LNCAP (cell line): ENCODE results near the gene LBHD1.

Experiments used
- TF ChIP-seq, protein P1 (sequence below): fragments of 450-650 bp; IDR thresholded peaks from 2 replicates; pipeline ENCODE4 v1.5.1; 2017; ENCODE audit warnings: mild to moderate bottlenecking

Gene LBHD1

GRCh38 chr11:62665075-62665598, 6.9 kb downstream of the LBHD1 start, which contains the start of the genes C11orf98 and CSKMT:
C11orf98 (minus strand) TSS chr11:62665210; CDS start chr11:62665169, 41 bp downstream.
CSKMT (plus strand) TSS chr11:62665312; CDS start chr11:62665880, 568 bp downstream.
- TF ChIP-seq, protein P1, sequence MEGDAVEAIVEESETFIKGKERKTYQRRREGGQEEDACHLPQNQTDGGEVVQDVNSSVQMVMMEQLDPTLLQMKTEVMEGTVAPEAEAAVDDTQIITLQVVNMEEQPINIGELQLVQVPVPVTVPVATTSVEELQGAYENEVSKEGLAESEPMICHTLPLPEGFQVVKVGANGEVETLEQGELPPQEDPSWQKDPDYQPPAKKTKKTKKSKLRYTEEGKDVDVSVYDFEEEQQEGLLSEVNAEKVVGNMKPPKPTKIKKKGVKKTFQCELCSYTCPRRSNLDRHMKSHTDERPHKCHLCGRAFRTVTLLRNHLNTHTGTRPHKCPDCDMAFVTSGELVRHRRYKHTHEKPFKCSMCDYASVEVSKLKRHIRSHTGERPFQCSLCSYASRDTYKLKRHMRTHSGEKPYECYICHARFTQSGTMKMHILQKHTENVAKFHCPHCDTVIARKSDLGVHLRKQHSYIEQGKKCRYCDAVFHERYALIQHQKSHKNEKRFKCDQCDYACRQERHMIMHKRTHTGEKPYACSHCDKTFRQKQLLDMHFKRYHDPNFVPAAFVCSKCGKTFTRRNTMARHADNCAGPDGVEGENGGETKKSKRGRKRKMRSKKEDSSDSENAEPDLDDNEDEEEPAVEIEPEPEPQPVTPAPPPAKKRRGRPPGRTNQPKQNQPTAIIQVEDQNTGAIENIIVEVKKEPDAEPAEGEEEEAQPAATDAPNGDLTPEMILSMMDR, result no peak

- TF ChIP-seq, protein P1, result no peak
Observed at GRCh38 chr11:62664405-62665074, 7.5 kb downstream of the LBHD1 start.

- TF ChIP-seq, protein P1, result no peak
Observed at GRCh38 chr11:62656796-62657429, 15.2 kb downstream of the LBHD1 start.

DNA sequence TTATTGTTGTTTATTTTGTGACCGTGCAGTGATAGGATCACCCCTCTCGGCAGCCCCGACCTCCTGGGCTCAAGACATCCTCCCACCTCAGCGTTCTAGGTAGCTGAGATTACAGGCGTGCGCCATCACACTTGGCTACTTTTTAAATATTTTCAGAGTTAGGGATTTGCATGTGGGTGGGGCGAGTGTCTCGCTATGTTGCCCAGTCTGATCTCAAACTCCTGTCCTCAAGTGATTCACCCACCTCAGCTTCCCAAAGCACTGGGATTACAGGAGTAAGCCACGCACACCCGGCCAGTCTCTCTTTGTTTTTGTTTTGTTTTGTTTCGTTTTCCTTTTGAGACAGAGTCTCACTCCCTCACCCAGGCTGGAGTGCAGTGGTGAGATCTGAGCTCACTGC, 17.8 kb downstream of the LBHD1 start:
- TF ChIP-seq, protein P1, result no peak

DNA sequence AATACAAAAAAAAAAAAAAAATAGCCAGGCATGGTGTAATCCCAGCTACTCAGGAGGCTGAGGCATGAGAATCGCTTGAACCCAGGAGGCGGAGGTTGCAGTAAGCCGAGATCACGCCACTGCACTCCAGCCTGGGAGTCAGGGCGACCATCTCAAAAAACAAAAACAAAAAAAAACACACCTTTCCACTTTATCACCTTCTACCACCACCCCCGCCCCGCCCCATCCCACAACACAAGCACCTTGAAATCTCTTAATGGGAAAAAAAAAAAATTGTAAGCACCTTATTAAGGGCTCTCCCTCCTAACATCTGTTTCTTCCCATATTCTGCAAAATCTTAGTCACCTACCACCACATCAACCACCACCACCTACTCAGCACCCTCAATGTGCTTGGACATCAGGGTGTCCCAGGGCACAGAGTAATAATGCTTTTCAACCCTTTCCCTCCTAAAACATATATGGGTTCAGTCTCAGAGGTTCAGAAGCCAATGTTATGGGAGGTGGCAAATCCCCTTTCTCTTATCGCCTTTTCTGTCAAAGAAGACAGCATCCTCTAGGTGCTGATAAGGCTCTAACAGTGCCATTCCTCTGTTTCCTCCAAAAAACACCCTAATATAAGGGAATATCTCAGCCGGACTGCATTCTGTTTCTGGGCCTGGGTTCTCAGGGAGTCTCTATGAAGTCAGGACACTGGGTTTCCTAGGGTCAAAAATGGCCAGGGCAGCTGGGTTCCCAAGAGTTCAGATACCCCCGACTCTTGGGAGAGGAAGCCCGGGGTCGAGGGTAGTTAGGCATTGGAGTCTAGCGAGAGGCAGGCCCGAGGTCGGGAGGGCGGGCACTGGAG, 19.7 kb downstream of the LBHD1 start:
- TF ChIP-seq, protein P1, result no peak

DNA sequence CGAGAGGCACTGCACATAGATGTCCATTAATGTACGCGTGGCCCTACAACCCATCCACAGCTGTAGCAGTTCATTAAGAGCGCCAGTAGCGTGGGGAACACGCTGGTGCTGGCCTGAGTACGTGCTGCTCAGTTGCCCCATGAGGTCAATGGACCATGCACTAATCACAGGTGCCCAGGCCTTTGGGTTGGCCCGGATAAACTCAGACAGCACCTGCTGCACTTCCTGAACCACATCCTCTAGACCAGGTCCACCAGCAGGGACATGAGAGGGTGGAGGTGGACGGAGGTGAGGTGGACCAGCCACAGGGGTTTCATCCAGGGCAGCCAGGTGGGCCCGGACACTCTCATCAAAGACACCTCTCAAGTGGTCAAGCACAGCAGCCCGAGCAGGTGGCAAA, 22.6 kb downstream of the LBHD1 start:
- TF ChIP-seq, protein P1, result no peak

GRCh38 chr11:62648967-62649364, 23.1 kb downstream of the LBHD1 start:
- TF ChIP-seq, protein P1, result no peak
